Testis (tissue), 2 donors: ENCODE data around the gene CAMTA1.

Experiments used
- POLR2A ChIP-seq: fragments of 450-650 bp; IDR thresholded peaks from one replicate; pipeline ENCODE4 v1.6.1; 2017; ENCODE audit warnings: antibody characterized with exemption, mild to moderate bottlenecking, moderate library complexity
- TF ChIP-seq, protein P1 (sequence below), 3 experiments: fragments of 450-650 bp in 2 of 3; fragments of 200-600 bp in 1 of 3; sonication (generic) in 1 of 3; IDR thresholded peaks; one replicate each; pipeline ENCODE4 v1.5.1; 2016 to 2019; ENCODE audit warnings: antibody characterized with exemption in 3 of 3, mild to moderate bottlenecking in 2 of 3, moderate library complexity in 1 of 3

DNA sequence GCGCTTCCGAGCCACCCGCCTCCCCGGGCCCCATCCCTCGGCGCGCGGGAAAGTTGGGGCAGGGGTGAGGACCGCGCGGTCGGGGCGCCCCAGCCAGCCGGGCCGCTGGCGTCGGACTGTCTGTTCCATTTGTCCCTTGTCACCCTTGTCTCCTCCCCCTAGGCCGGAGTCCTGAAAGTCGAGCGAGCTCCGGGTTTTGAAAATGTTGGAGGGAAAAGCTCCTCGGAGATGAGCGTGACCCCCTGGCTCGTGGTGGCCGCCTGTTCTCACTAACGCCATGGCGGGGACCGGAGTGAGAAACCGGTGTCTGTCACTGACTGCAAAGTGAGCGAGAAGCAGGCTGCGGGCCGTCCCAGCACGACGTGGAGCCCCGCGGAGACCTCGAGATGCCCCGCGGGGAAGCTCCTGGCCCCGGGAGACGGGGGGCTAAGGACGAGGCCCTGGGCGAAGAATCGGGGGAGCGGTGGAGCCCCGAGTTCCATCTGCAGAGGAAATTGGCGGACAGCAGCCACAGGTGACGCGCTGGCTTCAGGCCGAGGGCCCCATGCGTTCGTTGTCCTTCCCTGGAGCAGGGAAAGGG lies 999.3 kb downstream of the CAMTA1 start:
- TF ChIP-seq, protein P1, sequence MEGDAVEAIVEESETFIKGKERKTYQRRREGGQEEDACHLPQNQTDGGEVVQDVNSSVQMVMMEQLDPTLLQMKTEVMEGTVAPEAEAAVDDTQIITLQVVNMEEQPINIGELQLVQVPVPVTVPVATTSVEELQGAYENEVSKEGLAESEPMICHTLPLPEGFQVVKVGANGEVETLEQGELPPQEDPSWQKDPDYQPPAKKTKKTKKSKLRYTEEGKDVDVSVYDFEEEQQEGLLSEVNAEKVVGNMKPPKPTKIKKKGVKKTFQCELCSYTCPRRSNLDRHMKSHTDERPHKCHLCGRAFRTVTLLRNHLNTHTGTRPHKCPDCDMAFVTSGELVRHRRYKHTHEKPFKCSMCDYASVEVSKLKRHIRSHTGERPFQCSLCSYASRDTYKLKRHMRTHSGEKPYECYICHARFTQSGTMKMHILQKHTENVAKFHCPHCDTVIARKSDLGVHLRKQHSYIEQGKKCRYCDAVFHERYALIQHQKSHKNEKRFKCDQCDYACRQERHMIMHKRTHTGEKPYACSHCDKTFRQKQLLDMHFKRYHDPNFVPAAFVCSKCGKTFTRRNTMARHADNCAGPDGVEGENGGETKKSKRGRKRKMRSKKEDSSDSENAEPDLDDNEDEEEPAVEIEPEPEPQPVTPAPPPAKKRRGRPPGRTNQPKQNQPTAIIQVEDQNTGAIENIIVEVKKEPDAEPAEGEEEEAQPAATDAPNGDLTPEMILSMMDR (IDR thresholded peaks at IDR 0.05), result no peak
- TF ChIP-seq POLR2A, result no peak
